NOMO-1 (cell line): ENCODE measurements around the gene UXS1.

Experiments used
- DNase-seq, 2 experiments: peaks; one replicate each; lab custom pipeline; 2025; ENCODE audit not compliant: unreplicated experiment in 2 of 2; lab: John Stamatoyannopoulos, UW

Gene UXS1

GRCh38 chr2:106113361-106113966 lies 80.6 kb downstream of the UXS1 start:
- DNase-seq = no peak

GRCh38 chr2:106111882-106112571 lies 82.1 kb downstream of the UXS1 start:
- DNase-seq = no peak

- DNase-seq = no peak
Observed at GRCh38 chr2:106109675-106110424, 84.3 kb downstream of the UXS1 start.

- DNase-seq = no peak
Observed at GRCh38 chr2:106108791-106109190, 85.3 kb downstream of the UXS1 start.

DNA sequence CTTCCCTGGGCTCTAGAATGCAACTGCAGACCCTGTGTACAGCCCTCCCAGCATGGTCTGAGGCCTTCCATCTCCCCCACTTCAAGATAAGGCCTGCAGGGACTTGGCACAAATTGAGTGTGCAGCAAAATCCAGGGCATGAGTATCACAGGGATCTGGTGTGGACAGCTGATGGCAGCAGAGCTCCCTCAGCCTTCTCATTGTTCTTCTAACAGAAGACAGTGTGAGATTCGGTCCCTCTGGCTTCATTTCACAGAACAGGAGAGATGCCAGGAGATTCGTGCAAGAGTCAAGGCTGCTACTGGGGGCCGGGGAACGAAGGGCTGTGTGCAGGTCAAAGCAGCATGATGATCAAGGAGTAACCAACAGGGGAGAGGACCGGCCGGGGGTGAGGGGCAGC lies 85.8 kb downstream of the UXS1 start:
- DNase-seq = no peak

GRCh38 chr2:106107509-106108131 lies 86.5 kb downstream of the UXS1 start:
- DNase-seq = no peak

DNA sequence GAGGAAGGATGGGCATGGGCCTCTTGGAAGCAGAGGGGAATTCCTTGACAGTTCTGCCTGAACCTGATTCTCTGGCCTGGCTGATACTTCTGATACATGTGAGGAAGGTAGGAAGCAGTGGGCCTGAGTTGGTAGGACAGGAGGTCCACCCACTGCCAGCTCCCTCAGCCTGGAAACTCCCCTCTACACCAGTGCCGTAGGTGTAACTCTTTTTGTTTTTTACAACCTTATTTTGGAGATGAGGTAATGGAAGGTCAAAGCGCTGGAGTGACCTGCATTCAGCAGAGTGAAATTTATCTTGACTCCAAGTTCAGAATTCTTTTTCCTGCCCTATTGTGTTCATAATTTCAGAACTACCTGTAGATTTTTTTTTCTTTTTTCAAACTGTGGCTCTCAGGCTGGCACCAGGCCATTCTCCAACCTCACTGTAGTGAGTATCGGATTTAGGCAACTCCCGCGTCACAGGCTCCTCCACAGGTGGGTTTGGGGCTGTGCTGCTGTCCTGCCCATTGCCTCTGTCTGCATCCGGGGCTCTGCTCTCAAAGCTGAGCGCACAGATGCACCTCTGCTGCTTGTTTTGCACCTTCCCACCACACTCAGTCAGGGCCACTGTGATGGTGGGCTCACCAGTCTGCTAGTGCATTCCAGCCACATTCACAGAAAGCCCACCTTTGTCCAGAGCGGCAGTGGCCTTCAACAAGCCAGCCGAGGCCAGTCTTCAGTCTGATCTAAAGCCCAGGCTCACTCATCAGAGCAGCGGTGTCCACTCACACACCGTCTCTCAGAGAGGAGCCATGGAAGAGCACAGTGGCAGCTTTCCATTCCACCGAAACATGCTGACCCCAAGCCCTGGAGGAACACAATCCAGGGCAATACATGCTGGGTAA lies 87.2 kb downstream of the UXS1 start:
- DNase-seq = no peak

DNA sequence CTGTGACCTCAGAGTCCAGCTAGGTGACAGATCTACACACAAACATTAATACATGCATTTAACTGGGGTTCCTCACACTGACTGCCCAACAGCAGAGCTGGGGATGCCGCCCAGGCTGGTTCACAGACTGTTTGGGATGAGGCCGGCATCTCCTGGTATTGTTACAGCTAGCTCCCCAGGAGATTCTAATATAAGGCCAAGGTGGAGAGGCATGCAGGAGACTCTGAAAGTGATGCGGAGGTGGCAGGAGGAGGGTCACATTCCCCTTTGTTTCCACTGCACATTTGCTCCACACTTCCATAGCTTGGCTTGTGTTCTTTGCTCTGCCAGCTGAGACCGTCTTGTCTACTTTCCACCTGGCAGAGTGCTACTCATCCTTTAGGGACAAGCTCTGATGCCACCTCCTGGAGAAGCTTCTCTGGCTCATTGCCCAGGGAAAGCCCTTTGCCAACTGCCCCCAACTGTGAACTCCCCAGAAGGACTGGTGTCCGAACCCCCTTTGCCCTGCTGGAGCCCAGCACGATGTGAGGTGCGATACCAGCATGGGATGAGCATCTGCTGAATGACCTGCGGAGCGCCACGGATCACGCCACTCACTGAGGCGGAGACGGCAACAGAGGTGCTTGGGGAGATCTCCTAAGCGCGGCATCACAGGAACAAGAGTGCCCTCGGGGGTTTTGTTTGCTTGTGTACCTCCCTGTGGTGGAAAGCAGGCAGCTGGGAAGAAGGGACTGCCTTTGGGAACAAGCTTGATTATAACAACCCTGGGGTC lies 88.8 kb downstream of the UXS1 start:
- no peak for DNase-seq

GRCh38 chr2:106104332-106105062 lies 89.6 kb downstream of the UXS1 start:
- DNase-seq = peak; percentile 52 to 55

DNA sequence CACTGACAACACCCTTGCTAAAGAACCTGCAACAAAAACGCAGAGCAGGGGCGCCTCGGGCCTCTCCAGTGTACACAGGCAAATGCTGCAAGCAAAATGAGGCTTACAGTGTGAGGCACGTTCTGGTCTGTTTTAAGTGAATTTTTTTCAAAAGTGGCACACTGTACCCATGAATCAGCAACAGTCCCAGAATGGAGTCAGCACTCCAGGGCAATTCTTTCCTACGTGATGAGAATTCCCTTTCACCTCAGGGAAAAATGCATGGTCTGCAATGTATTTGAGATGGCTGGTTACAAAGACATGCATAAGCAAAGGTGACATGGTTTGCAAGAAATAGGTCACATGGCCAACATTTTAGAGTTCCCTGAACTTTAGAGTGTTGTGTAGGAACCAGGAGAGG lies 94.4 kb downstream of the UXS1 start:
- no peak for DNase-seq

DNA sequence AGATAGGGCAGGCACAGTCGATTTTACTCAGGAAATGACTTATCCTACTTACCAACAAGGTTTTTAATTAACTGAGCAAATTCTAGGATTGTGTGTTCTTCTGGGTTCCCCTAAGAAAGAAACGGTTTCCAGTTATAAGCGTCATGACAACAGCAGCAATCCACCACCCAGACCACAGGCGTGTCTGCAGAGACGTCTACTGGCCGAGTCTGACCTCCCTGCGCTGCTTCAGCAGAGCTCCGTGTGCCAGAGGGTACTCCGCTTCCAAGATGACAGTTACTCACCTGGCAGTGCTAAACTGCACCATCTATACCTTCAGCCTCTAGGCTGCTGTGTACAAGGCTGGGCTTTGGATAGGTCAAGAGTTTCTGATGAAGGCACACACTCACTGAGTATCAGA lies 95.4 kb downstream of the UXS1 start:
- DNase-seq = no peak

DNA sequence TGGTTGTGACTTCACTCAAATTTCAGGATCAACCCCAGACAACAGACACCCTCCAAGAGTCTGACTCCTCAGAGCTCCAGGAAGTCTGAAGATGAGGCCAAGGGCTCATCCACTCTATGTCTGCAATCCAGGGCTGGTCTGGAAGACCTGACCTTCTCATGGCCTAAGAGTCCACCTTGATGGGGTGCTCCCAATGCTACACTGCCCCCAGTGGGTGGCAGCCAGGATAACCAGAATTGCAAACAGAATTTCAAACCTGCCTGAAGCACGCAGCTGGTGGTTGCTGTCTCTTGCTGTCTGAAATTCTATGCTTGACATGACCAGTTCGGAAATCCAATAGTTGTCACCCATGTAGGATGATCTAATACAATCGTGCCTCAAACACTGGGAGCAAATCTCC lies 96.0 kb downstream of the UXS1 start:
- DNase-seq = no peak

DNA sequence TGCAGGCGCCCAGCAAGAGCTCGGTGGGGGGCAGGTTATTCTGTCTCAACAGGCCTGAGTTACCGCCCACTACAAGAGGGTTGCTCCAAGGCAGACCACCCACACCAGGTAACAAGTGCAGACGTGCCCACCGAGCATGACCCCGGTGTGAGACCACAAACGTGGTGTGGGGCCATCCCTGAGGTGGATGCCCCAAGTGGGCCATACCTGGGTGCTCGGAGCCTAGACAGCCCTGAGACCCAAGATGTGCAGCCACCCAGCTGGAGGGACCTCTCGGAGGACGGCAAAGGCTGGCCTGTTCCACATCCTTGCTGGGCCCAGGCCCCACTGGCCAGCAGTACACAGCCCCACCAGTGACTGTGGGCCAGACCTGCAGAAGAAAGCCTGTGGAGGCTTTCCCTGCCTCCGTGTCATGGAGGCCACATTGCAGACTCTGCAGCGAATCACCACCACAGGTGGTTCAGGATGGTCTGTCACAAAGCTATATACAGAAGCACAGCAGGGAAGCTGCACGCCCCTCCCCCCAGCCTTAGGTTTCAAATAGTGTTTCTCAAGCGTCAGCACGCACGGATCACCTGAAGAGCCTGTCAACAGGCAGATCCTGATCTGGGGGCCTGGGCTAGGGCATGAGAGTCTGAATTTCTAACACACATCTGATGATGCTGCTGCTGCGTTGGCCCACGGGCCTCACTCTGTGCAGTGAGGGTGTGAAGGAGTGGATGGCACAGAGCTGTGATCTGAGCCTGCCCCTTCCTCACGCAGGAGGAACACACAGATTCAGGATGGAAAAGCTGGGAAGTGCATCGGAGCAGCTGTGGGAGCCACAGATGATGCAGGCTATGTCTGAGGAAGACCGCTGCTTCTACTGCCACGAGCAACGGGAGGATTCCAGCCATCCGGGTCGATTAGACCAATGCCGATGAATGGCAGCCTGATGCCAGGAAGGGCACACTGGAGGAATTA lies 96.8 kb downstream of the UXS1 start:
- DNase-seq = no peak

DNA sequence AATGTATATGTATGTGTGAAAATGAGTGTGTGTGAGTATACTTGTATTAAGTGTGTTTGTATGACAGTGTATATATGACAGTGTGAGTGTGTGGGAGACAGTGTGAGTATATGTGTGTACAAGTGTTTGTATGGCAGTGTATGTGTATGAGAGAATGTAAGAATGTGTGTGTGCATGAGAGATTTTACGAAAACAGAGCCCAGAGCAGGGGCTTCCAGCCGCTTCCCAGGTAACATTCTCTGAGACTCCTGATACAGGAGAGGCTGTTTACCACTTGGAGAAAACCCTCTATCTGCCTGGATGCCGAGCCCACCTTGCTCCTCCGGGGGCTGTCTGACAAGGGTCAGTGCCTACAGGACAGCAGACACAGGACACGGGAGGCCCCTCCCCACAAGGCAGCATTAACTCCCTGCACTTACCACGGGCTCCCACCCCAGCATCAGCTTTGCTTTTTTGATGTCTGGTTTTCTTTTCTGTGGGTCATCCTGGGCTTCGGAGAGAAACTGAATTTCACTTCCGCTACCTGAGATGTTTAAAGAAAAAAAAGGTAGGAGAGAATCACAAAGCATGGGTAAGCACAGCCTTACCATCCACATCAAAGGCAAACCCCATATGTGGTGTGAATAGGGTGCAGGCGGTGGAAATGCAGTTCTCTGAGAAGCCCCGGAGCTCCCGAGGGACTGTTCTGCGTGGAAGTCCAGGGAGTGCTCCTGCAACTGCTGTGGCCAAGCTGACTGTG lies 97.6 kb downstream of the UXS1 start:
- DNase-seq = no peak

- DNase-seq = no peak
Observed at GRCh38 chr2:106095478-106096298, 98.4 kb downstream of the UXS1 start.

DNA sequence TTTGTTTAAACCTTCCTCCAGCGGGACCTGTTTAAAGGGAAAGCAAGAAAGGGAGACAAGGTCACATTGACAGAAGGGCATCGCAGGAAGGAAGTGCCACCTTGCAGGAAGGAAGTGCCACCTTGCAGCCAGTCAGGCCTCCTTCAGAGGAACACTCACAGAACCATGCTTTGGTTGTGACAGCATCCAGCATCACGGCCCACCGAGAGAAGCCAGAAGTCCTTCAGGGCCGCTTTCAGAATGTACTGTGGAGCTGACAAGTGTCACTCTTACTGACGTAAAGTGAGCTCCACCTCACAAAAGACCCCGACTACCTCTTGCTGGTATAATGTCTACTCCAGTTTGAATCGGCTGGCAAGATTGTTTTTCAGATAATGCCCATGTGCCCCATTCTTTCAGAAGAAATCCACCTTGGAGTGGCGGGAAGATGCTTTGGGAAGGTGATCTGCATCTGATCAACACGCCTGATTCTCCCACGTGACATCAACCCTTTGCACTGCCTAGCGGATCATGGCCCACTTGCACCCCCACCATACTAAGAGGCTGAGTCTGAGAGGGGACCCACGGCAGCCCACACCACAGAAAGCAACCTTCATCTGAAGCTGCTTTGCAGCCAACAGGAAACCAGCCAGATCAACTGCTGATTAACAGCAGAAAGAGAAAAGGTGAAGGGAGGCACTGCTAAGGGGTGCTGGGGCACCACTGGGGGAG lies 99.8 kb downstream of the UXS1 start:
- DNase-seq = no peak
